ENCODE measurements around the gene TBC1D1.

DNA sequence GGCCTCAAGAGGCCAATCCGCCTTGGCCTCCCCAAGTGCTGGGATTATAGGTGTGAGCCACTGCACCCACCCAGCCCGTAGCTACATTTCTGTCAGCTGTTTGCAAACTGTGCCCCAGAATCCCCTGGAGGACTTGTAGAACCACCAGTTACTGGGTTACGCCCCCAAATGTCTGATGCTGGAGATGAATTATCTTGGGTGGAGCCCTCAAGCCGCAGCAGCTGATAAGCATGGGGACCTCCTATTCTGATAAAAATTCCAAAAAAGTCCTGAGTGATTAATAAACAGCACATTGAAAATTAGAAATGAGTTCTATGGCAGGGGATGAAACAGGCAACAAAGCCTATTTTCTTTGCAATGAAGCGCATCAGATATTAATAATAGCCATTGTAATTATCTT, 174.3 kb downstream of the TBC1D1 start:
- no peak for TF ChIP-seq ZC3H10 (CRISPR knock-in tag; IDR thresholded peaks at IDR 0.05)
- TF ChIP-seq SNAI2 (CRISPR knock-in tag; IDR thresholded peaks at IDR 0.05) = no peak
- TF ChIP-seq, protein P1, sequence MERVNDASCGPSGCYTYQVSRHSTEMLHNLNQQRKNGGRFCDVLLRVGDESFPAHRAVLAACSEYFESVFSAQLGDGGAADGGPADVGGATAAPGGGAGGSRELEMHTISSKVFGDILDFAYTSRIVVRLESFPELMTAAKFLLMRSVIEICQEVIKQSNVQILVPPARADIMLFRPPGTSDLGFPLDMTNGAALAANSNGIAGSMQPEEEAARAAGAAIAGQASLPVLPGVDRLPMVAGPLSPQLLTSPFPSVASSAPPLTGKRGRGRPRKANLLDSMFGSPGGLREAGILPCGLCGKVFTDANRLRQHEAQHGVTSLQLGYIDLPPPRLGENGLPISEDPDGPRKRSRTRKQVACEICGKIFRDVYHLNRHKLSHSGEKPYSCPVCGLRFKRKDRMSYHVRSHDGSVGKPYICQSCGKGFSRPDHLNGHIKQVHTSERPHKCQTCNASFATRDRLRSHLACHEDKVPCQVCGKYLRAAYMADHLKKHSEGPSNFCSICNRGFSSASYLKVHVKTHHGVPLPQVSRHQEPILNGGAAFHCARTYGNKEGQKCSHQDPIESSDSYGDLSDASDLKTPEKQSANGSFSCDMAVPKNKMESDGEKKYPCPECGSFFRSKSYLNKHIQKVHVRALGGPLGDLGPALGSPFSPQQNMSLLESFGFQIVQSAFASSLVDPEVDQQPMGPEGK (CRISPR knock-in tag; IDR thresholded peaks at IDR 0.05; ENCODE audit: borderline replicate concordance) = no peak
- no peak for TF ChIP-seq BACH2 (CRISPR knock-in tag; IDR thresholded peaks at IDR 0.05; ENCODE audit: borderline replicate concordance)
- TF ChIP-seq ZNF70 (CRISPR knock-in tag; IDR thresholded peaks at IDR 0.05) = no peak
